ENCODE measurements around the gene AKAP7.

Gene AKAP7

GRCh38 chr6:131208787-131209186 lies 73.5 kb downstream of the AKAP7 start:
- no peak overlapping the region for H3K4me2 ChIP-seq (ENCODE audit: low read length)

DNA sequence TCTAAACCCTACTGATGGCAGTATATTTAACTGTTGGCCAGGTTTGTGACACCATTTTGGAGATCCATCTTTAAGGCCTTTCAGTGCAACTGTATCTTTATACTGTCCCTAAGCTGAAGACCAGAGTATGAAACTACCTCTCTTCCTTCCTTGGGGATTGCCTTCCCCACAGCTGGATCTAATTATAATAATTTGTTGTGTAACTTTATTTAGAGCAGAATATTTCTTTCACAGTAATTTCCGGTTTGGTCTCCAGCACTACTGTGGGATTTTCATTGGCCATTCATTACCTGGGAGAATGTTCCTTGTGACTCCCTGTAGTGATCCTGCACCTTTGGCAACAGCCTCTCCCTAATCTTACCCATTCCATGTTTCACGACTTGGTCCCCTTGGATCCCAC lies 75.2 kb downstream of the AKAP7 start:
- H3K4me3 ChIP-seq (ENCODE audit: low read depth, low read length): no peak overlapping the region
- no peak overlapping the region for H3K27ac ChIP-seq
- no peaks in the 10 kb centered on the region for H3K79me2 ChIP-seq
- no peak overlapping the region for H3K9ac ChIP-seq
- no peaks in the 10 kb centered on the region for H3K36me3 ChIP-seq (ENCODE audit: control insufficient read depth, insufficient read depth, low read length)
- H3K27me3 ChIP-seq (ENCODE audit: control insufficient read depth, insufficient read depth, low read length): no peaks in the 10 kb centered on the region
- TF ChIP-seq CTCF (IDR thresholded peaks at IDR 0.05): no peak
- H2AFZ ChIP-seq: no peak overlapping the region
- no peak overlapping the region for H3K4me2 ChIP-seq (ENCODE audit: low read length)
- no peaks in the 10 kb centered on the region for H3K9me3 ChIP-seq (ENCODE audit: control insufficient read depth, low read length)
- H3K4me1 ChIP-seq: no peaks in the 10 kb centered on the region

More at GRCh38 chr6:131208787-131209186, 73.5 kb downstream of the AKAP7 start:
- Histone ChIP-seq H3K79me2 (no peaks in the 10 kb centered on the region), H3K27ac (no peak overlapping the region), H3K36me3 (ENCODE audit: control insufficient read depth, insufficient read depth, low read length) (no peaks in the 10 kb centered on the region), H2AFZ (no peak overlapping the region), H3K9ac (no peak overlapping the region), H3K9me3 (ENCODE audit: control insufficient read depth, low read length) (no peaks in the 10 kb centered on the region), H3K27me3 (ENCODE audit: control insufficient read depth, insufficient read depth, low read length) (no peaks in the 10 kb centered on the region), H3K4me1 (no peaks in the 10 kb centered on the region), H3K4me3 (ENCODE audit: low read depth, low read length) (no peak overlapping the region)
- TF ChIP-seq CTCF (IDR thresholded peaks at IDR 0.05): no peak

GRCh38 chr6:131212024-131212423 lies 76.8 kb downstream of the AKAP7 start:
- Histone ChIP-seq H3K4me2 (ENCODE audit: low read length) (no peak overlapping the region), H3K9ac (no peak overlapping the region)
- no peak for TF ChIP-seq CTCF (IDR thresholded peaks at IDR 0.05)

DNA sequence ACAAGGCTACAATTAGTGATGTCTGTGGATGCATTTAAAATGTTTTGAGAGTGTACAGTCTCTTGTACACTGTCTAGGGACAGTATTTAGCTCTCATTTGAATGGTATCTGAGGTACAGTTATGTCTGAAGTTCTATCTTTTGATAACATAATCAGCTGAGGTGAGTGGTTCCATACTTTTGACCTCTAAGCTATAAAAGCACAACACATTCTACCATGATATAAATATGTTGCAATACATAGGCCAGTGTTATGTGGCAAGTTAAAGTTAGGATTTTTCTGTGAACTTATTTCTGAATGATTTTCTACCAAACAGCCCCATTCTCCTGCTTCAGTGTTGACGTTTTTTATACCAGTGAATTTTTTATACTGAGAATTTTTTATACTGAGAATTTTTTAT lies 77.6 kb downstream of the AKAP7 start:
- Histone ChIP-seq H3K9ac (no peak overlapping the region), H3K4me3 (ENCODE audit: low read depth, low read length) (no peak overlapping the region), H2AFZ (no peak overlapping the region), H3K79me2 (no peaks in the 10 kb centered on the region), H3K4me1 (peaks cover 7% of the 10 kb centered on the region), H3K4me2 (ENCODE audit: low read length) (no peak overlapping the region), H3K27me3 (ENCODE audit: control insufficient read depth, insufficient read depth, low read length) (no peaks in the 10 kb centered on the region), H3K9me3 (ENCODE audit: control insufficient read depth, low read length) (no peaks in the 10 kb centered on the region), H3K27ac (no peak overlapping the region), H3K36me3 (ENCODE audit: control insufficient read depth, insufficient read depth, low read length) (no peaks in the 10 kb centered on the region)
- TF ChIP-seq CTCF (IDR thresholded peaks at IDR 0.05): no peak

More at GRCh38 chr6:131212024-131212423, 76.8 kb downstream of the AKAP7 start:
- H3K79me2 ChIP-seq: no peaks in the 10 kb centered on the region
- no peaks in the 10 kb centered on the region for H3K36me3 ChIP-seq (ENCODE audit: control insufficient read depth, insufficient read depth, low read length)
- H3K9me3 ChIP-seq (ENCODE audit: control insufficient read depth, low read length): no peaks in the 10 kb centered on the region
- no peaks in the 10 kb centered on the region for H3K27me3 ChIP-seq (ENCODE audit: control insufficient read depth, insufficient read depth, low read length)
- no peak overlapping the region for H3K27ac ChIP-seq
- H2AFZ ChIP-seq: no peak overlapping the region
- peaks cover 7% of the 10 kb centered on the region for H3K4me1 ChIP-seq
- H3K4me3 ChIP-seq (ENCODE audit: low read depth, low read length): no peak overlapping the region

DNA sequence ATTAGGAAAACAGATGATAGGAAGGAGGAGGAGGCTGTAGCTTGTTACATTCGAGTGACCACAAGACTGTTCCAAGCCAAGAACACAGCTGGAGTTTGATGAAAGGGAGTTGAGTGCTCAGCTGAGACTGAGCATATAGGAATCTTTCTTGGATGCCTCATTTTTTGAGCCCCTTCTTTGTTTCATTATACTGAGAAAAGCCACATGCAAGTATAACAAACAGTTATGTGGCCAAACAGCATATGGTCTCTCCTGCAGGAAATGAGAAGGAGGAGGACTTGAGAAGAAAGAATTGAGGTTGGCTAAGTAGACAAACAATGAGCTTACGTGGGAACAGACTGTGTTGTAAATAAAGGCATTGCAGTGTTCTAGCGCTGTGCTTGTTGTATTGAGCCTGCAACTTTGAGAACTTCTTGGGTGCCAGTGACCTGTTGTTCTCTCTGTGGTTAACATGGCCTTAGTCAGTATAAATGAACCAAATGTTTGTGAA lies 78.3 kb downstream of the AKAP7 start:
- Histone ChIP-seq H3K4me1 (peaks cover 7% of the 10 kb centered on the region), H3K27ac (no peak overlapping the region), H3K4me3 (ENCODE audit: low read depth, low read length) (no peak overlapping the region), H3K9ac (no peak overlapping the region), H3K27me3 (ENCODE audit: control insufficient read depth, insufficient read depth, low read length) (no peaks in the 10 kb centered on the region), H3K4me2 (ENCODE audit: low read length) (no peak overlapping the region), H3K79me2 (no peaks in the 10 kb centered on the region), H3K9me3 (ENCODE audit: control insufficient read depth, low read length) (no peaks in the 10 kb centered on the region), H3K36me3 (ENCODE audit: control insufficient read depth, insufficient read depth, low read length) (no peaks in the 10 kb centered on the region), H2AFZ (no peak overlapping the region)
- TF ChIP-seq CTCF (IDR thresholded peaks at IDR 0.05): no peak

All from parathyroid adenoma (tissue), 2 donors.